ENCODE results near the gene NLRC5.

Gene NLRC5

DNA sequence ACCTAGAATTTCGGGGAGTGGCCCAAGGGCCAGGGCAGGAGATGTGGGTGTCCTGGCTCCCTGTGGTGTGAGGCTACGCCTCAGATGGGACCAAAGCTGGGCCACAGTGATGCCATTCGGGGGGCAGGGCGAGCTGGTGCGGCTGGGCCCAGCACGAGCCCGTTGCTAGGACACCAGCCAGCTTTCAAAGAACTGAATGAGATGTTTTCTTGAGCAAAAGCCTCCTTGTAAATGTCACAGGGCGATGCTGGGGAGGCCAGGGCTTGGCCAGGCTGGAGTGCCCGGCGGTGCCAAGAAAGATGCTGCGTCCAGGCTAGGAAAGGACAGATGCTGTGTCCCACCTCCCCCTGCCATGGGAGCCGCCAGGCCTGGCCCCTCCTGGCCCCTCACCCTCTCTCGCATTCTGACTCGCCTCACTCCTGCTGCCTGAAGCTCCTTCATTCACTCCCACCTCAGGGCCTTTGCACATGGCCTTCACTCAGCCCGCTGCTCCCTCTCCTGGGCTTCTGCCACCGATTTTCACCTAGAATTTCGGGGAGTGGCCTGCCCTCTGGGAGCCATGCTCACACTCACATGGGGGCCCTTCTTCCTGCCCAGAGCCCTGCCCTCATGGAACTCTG, 142.1 kb downstream of the NLRC5 start:
- DNase-seq: no peak

DNA sequence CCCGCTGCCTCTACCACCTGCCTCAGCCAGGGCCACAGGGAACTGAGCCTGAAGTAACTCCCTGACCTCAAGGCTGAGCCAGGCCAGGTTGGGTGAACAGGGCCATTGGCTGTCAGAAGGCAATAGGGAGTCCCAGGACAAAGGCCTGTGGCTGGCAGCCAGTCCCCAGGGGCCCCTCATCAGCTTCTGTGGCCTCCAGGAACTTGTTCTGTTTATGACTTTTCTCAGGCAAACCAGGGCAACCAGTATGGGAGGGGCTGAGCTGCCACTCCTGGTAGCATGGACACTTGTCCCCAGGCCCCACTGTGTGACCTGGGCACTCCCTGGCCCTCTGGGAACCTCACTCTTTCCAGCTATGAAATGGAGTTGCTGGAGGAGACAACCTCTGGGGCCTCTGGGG, 143.1 kb downstream of the NLRC5 start:
- no peak for DNase-seq

DNA sequence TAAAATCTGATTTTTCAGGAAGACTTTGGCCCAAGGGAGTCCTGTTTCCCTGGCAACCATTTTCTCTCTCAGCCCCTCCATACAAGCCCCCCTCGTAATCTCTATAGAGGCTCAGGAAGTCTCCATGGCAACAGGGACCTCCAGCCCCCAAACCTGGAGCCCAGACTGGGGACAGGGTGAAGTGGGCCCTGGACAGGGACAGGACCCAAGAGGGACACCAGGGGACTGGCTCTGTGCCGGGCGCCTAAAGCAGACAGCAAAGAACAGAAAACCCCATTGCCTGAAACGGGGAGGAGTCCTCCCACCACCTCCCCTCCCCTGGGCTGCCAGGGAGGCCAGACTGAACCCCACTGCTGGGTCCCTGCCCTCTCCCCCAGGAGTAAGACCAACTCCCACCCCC, 143.7 kb downstream of the NLRC5 start:
- DNase-seq: no peak

Measured in activated CD4-positive, alpha-beta T cell treated with anti-CD3 and anti-CD28 coated beads, Interleukin-10, Interleukin-2, amounts not matched to agents 100 ng/mL and 50 ng/mL, durations not matched to agents 16 hours and 8 hours (primary cell).